ENCODE measurements around the gene FAM174C.

DNA sequence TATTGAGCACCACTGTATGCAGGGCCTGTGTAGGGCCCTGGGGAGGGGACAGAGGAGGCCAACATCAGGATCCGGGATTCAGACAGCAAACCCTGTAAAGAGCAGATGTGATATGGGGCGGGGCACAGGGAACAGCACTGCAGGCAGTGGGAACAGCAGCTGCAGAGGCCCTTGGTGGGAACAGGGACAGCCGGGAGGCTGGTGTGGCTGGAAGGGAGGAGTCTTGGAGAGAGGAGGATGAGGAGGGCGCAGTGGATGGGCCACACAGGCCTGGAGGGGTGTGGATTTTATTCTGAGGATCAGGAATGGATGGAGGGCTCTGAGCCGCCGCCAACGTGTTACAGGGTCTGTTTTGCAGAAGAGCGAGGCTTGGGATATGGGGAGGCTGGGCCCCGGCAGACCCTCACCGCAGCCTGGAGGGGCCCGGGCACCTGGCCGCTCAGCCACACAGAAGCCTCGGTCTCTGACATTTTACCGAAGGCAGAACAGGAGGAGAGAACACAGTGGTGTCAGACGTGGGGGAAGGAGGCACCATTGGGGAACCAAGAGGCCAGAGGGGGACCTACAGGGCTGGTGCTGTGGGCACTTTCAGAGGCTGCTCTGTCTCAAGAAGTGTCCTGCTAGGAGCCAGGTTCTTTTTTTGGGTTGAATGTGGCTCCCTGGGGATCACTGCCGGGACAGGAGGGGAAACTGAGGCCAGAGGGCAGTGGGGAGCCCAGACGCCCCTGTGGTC is 17.3 kb downstream of the FAM174C start:
- TF ChIP-seq, protein P1, sequence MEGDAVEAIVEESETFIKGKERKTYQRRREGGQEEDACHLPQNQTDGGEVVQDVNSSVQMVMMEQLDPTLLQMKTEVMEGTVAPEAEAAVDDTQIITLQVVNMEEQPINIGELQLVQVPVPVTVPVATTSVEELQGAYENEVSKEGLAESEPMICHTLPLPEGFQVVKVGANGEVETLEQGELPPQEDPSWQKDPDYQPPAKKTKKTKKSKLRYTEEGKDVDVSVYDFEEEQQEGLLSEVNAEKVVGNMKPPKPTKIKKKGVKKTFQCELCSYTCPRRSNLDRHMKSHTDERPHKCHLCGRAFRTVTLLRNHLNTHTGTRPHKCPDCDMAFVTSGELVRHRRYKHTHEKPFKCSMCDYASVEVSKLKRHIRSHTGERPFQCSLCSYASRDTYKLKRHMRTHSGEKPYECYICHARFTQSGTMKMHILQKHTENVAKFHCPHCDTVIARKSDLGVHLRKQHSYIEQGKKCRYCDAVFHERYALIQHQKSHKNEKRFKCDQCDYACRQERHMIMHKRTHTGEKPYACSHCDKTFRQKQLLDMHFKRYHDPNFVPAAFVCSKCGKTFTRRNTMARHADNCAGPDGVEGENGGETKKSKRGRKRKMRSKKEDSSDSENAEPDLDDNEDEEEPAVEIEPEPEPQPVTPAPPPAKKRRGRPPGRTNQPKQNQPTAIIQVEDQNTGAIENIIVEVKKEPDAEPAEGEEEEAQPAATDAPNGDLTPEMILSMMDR (conservative IDR thresholded peaks at IDR 0.05 in 1 of 2, IDR thresholded peaks at IDR 0.05 in 1 of 2; ENCODE audit: extremely low read depth in 1 of 2, insufficient read depth in 1 of 2, low read depth in 1 of 2, low read length in 2 of 2) = no peak
- TF ChIP-seq EZH2 (IDR thresholded peaks at IDR 0.05; ENCODE audit: borderline replicate concordance, low read length) = no peak
